ENCODE results near the gene TGM4. TPM values are rescaled to one million over a fixed set of nuclear protein-coding genes. Genes with fewer than 3 reads are reported as not detected.

The TGM4 gene
- under 0.01 TPM in 1 of 2 replicates, not detected in the other for total RNA-seq

GRCh38 chr3:44874308-44874707 is at the start of gene TGM4:
Gene TGM4 (plus strand): TSS chr3:44874608. CDS start chr3:44874679, 71 bp downstream.

GRCh38 chr3:44861412-44862225 is 12.8 kb upstream of the TGM4 start, which contains the start of gene TMEM42:
Gene TMEM42 (plus strand): TSS chr3:44861912. CDS start chr3:44861925, 13 bp downstream.

Other genes starting within 250 kb of the TGM4 start
- 5.8 and 8.7 TPM in 2 replicates for gene ZNF197, start 249.6 kb upstream of the TGM4 start, total RNA-seq
- gene ZNF35, start 225.9 kb upstream of the TGM4 start, total RNA-seq: 5.7 and 9.5 TPM in 2 replicates
- 0.86 and 2.1 TPM in 2 replicates for gene ZNF502, start 161.9 kb upstream of the TGM4 start, total RNA-seq
- gene ZNF501, start 145.0 kb upstream of the TGM4 start, total RNA-seq: 3.5 and 4.3 TPM in 2 replicates
- gene KIAA1143, start 113.0 kb upstream of the TGM4 start, total RNA-seq: 13.3 and 16.8 TPM in 2 replicates
- gene KIF15, start 112.8 kb upstream of the TGM4 start, total RNA-seq: 7.8 and 8.9 TPM in 2 replicates
- 19.6 and 34.6 TPM in 2 replicates for gene TMEM42, start 12.7 kb upstream of the TGM4 start, total RNA-seq
- gene ZDHHC3, start 101.6 kb downstream of the TGM4 start, total RNA-seq: 51.7 and 53.3 TPM in 2 replicates
- gene EXOSC7, start 101.6 kb downstream of the TGM4 start, total RNA-seq: 59.1 and 80.1 TPM in 2 replicates
- gene CLEC3B, start 151.7 kb downstream of the TGM4 start, total RNA-seq: 2.3 and 7.2 TPM in 2 replicates

Data from myometrial cell (primary cell).